Endothelial cell (in vitro differentiated cells): ENCODE data around the gene TMEM147. TPM values are rescaled to one million over a fixed set of nuclear protein-coding genes. Genes with fewer than 3 reads are reported as not detected.

Experiments used
- DNase-seq: peaks from one replicate; pipeline ENCODE4 v3.0.0; 2021; ENCODE audit warnings: low spot score
- H3K27ac Mint-ChIP-seq: one replicate; pipeline ENCODE4 v1.8.0; 2021; ENCODE audit warnings: mixed read lengths, inconsistent platforms; ENCODE audit not compliant: unreplicated experiment
- H3K27me3 Mint-ChIP-seq: one replicate; pipeline ENCODE4 v1.8.0; 2021; ENCODE audit warnings: mild to moderate bottlenecking, moderate library complexity, mixed read lengths, inconsistent platforms; ENCODE audit not compliant: unreplicated experiment
- H3K36me3 Mint-ChIP-seq: one replicate; pipeline ENCODE4 v1.8.0; 2021; ENCODE audit warnings: mild to moderate bottlenecking, low read depth, mixed read lengths, inconsistent platforms; ENCODE audit not compliant: unreplicated experiment
- H3K4me1 Mint-ChIP-seq: one replicate; pipeline ENCODE4 v1.8.0; 2021; ENCODE audit warnings: mild to moderate bottlenecking, mixed read lengths, inconsistent platforms; ENCODE audit not compliant: unreplicated experiment
- H3K4me3 Mint-ChIP-seq: one replicate; pipeline ENCODE4 v1.8.0; 2021; ENCODE audit warnings: mild to moderate bottlenecking, mixed read lengths, inconsistent platforms; ENCODE audit not compliant: unreplicated experiment
- H3K9me3 Mint-ChIP-seq: one replicate; pipeline ENCODE4 v1.8.0; 2021; ENCODE audit warnings: mixed read lengths, inconsistent platforms; ENCODE audit not compliant: unreplicated experiment
- total RNA-seq: library from RNA; stranded (reverse); fragmentation: NEBNext Ultra II Directional; extraction: Animal tissue kit (Norgen Biotek cat#: 25700); gene quantifications from one replicate; pipeline ENCODE4 v1.2.1, GENCODE V29; 2021; ENCODE audit not compliant: unreplicated experiment
- TF ChIP-seq, protein P1 (sequence below): fragments of 200-600 bp; sonication (generic); IDR thresholded peaks from one replicate; pipeline ENCODE4 v1.5.0; 2021; ENCODE audit warnings: antibody characterized with exemption; ENCODE audit not compliant: unreplicated experiment

Gene TMEM147
- total RNA-seq, 1 donor from 2014 or later, result 62.0 TPM

GRCh38 chr19:35518313-35518712 is 27.1 kb upstream of the TMEM147 start:
- no peaks in the 10 kb centered on the region for H3K36me3 Mint-ChIP-seq
- H3K27ac Mint-ChIP-seq, result no peak overlapping the region
- peaks cover 17% of the 10 kb centered on the region for H3K27me3 Mint-ChIP-seq
- TF ChIP-seq, protein P1, sequence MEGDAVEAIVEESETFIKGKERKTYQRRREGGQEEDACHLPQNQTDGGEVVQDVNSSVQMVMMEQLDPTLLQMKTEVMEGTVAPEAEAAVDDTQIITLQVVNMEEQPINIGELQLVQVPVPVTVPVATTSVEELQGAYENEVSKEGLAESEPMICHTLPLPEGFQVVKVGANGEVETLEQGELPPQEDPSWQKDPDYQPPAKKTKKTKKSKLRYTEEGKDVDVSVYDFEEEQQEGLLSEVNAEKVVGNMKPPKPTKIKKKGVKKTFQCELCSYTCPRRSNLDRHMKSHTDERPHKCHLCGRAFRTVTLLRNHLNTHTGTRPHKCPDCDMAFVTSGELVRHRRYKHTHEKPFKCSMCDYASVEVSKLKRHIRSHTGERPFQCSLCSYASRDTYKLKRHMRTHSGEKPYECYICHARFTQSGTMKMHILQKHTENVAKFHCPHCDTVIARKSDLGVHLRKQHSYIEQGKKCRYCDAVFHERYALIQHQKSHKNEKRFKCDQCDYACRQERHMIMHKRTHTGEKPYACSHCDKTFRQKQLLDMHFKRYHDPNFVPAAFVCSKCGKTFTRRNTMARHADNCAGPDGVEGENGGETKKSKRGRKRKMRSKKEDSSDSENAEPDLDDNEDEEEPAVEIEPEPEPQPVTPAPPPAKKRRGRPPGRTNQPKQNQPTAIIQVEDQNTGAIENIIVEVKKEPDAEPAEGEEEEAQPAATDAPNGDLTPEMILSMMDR, result no peak
- DNase-seq, result no peak
- H3K4me1 Mint-ChIP-seq, result no peaks in the 10 kb centered on the region
- H3K4me3 Mint-ChIP-seq, result no peak overlapping the region
- H3K9me3 Mint-ChIP-seq, result no peaks in the 10 kb centered on the region

- Mint-ChIP-seq H3K36me3 (no peaks in the 10 kb centered on the region), H3K9me3 (no peaks in the 10 kb centered on the region), H3K4me3 (no peak overlapping the region), H3K27me3 (peaks cover 17% of the 10 kb centered on the region), H3K4me1 (no peaks in the 10 kb centered on the region), H3K27ac (no peak overlapping the region)
- TF ChIP-seq, protein P1, result no peak
- DNase-seq, result no peak
Measured at GRCh38 chr19:35519291-35519690, 26.1 kb upstream of the TMEM147 start.

DNA sequence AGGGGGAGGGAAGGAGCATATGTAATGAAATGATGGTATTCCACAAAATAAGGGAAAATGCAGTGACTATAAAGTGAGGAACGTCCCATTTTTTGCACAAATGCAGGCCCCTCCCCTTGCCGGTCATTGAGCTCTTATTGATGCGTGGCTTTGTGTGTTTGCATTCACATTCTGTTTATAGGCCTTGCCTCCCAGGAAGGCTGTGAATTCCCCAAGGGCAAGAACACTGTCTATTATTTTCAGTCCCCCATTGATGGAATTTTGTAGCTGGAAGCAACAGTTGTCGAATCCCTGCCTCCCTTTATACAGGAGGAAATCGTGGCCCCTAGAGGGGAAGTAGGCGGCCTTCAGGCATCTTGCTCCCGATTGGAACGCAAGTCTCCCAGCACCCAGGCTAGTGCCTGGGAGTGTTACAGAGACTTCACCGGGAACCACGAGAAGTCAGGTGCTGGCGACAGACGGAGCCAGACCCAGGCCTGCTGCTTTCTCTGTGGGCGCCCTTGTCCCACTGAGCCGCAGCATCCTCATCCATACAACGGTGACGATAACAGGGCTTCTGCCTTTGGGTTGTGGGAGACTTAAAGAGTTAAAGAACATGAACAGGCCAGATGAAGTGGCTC is 24.2 kb upstream of the TMEM147 start:
- Mint-ChIP-seq H3K27ac (no peak overlapping the region), H3K4me1 (no peaks in the 10 kb centered on the region), H3K4me3 (no peak overlapping the region), H3K36me3 (no peaks in the 10 kb centered on the region), H3K27me3 (peaks cover 18% of the 10 kb centered on the region), H3K9me3 (no peaks in the 10 kb centered on the region)
- DNase-seq, result no peak
- TF ChIP-seq, protein P1, result no peak

DNA sequence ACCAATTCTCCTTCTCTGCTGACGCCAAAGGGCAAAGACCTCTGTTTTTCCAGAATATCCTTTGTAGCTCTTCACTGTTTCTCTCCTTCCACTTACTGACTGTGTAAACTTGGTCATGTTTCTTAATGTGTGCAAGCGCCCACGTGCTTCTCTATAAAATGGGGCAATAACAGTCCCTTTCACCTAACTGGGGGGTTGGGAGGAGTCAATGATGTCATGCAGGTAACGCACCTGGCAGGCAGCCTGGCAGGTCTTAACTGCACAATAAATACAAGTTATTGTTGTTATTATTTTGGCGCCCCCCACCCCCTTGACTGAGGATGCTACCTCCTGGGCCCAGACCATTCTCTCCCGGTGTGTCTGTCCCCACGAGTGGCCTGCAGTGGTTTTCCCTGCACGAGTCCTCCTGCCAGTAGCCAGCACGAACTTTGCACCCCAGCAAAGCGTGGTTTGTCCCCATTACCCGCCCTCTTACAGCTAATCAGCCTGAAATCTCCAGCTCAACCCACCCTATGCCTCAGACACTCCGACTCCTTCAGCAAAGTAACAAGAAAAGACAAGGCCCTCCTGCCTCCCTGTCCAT is 22.6 kb upstream of the TMEM147 start:
- Mint-ChIP-seq H3K36me3 (peaks cover 3% of the 10 kb centered on the region), H3K4me1 (no peaks in the 10 kb centered on the region), H3K9me3 (no peaks in the 10 kb centered on the region), H3K27ac (no peak overlapping the region), H3K4me3 (no peak overlapping the region), H3K27me3 (peaks cover 23% of the 10 kb centered on the region)
- no peak for DNase-seq
- TF ChIP-seq, protein P1, result no peak

- DNase-seq, result no peak
- H3K4me3 Mint-ChIP-seq, result no peak overlapping the region
- H3K27me3 Mint-ChIP-seq, result peaks cover 19% of the 10 kb centered on the region
- TF ChIP-seq, protein P1, result no peak
- no peaks in the 10 kb centered on the region for H3K9me3 Mint-ChIP-seq
- no peak overlapping the region for H3K27ac Mint-ChIP-seq
- no peaks in the 10 kb centered on the region for H3K4me1 Mint-ChIP-seq
- H3K36me3 Mint-ChIP-seq, result peaks cover 7% of the 10 kb centered on the region
Measured at GRCh38 chr19:35524181-35524837, 21.1 kb upstream of the TMEM147 start.
